ENCODE results near the gene STX2.
"Not testable (repeated sequence)": the region's sequence is repeated elsewhere in the genome, so short reads cannot be mapped to it uniquely, and the experiment has no call there.

The STX2 gene

GRCh38 chr12:130765186-130765659, 73.8 kb downstream of the STX2 start:
- DNase-seq (ENCODE audit: low read depth in 2 of 2): no peak

- no peak for DNase-seq (ENCODE audit: low read depth in 2 of 2)
Measured at GRCh38 chr12:130764475-130765185, 74.4 kb downstream of the STX2 start.

- no peak for DNase-seq (ENCODE audit: low read depth in 2 of 2)
Measured at GRCh38 chr12:130764073-130764472, 75.0 kb downstream of the STX2 start.

GRCh38 chr12:130762319-130762675, 76.8 kb downstream of the STX2 start:
- DNase-seq (ENCODE audit: low read depth in 2 of 2): no peak

- DNase-seq (ENCODE audit: low read depth in 2 of 2): no peak
Measured at GRCh38 chr12:130761537-130762318, 77.3 kb downstream of the STX2 start.

- no peak for DNase-seq (ENCODE audit: low read depth in 2 of 2)
Measured at GRCh38 chr12:130754234-130754901, 84.7 kb downstream of the STX2 start.

- no peak for DNase-seq (ENCODE audit: low read depth in 2 of 2)
Measured at GRCh38 chr12:130752692-130753230, 86.3 kb downstream of the STX2 start.

- not testable (repeated sequence) for DNase-seq (ENCODE audit: low read depth in 2 of 2)
Measured at GRCh38 chr12:130752037-130752436, 87.0 kb downstream of the STX2 start.

GRCh38 chr12:130748786-130749185, 90.3 kb downstream of the STX2 start:
- no peak for DNase-seq (ENCODE audit: low read depth in 2 of 2)

- DNase-seq (ENCODE audit: low read depth in 2 of 2): peak; percentile 22 to 24
Measured at GRCh38 chr12:130747867-130748740, 90.9 kb downstream of the STX2 start.

- DNase-seq (ENCODE audit: low read depth in 2 of 2): no peak
Measured at GRCh38 chr12:130746546-130746945, 92.5 kb downstream of the STX2 start.

GRCh38 chr12:130745921-130746320, 93.1 kb downstream of the STX2 start:
- no peak for DNase-seq (ENCODE audit: low read depth in 2 of 2)

- no peak for DNase-seq (ENCODE audit: low read depth in 2 of 2)
Measured at GRCh38 chr12:130744274-130744673, 94.8 kb downstream of the STX2 start.

GRCh38 chr12:130743606-130744005, 95.4 kb downstream of the STX2 start:
- DNase-seq (ENCODE audit: low read depth in 2 of 2): no peak

GRCh38 chr12:130743176-130743575, 95.9 kb downstream of the STX2 start:
- DNase-seq (ENCODE audit: low read depth in 2 of 2): no peak

GRCh38 chr12:130742716-130743115, 96.3 kb downstream of the STX2 start:
- no peak for DNase-seq (ENCODE audit: low read depth in 2 of 2)

GRCh38 chr12:130742112-130742511, 96.9 kb downstream of the STX2 start:
- no peak for DNase-seq (ENCODE audit: low read depth in 2 of 2)
